SKM-1 treated with dmso at 0.1 percent for 144 hours (cell line): ENCODE data around the gene ASB4.
"Not testable (repeated sequence)": the region's sequence is repeated elsewhere in the genome, so short reads cannot be mapped to it uniquely, and the experiment has no call there.

Experiments used
- DNase-seq: peaks from one replicate; lab custom pipeline; 2025; ENCODE audit not compliant: unreplicated experiment; lab: John Stamatoyannopoulos, UW

ASB4 gene

DNA sequence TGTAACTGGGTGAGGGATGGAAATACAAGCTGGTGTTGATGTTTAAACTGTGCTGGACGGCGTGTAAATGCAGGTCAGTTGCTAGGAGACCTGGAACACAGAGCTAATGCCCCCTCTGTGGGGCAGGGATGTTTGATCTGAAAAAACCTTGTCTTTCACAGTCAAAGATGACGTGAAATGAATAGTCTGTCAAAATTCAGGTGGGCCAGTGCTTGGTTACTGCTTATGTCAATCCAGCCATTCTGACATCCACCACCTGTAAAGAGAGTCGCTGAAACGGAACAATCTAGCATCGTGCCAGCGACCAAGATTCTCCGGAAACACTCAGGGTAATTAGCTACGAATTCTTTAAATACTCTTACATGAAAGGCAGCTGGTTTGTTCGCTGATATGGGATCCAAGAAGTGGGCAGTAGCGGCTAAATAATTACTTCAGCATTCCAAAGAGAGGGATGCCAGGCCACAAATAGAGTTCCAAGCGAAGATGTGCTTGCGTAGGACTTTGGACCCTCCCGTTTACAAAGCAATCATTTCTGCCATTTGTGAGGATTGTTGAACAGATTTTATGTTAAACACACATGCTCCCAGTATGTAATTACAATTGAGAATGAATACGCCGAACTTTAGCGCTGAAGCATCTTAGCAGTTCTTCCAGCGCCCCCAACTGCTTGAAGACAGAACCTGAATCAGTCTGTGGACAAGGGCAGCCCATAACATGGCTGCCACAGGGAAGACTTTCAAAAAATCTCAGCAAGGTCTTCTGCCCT, 7.3 kb upstream of the ASB4 start:
- no peak for DNase-seq

DNA sequence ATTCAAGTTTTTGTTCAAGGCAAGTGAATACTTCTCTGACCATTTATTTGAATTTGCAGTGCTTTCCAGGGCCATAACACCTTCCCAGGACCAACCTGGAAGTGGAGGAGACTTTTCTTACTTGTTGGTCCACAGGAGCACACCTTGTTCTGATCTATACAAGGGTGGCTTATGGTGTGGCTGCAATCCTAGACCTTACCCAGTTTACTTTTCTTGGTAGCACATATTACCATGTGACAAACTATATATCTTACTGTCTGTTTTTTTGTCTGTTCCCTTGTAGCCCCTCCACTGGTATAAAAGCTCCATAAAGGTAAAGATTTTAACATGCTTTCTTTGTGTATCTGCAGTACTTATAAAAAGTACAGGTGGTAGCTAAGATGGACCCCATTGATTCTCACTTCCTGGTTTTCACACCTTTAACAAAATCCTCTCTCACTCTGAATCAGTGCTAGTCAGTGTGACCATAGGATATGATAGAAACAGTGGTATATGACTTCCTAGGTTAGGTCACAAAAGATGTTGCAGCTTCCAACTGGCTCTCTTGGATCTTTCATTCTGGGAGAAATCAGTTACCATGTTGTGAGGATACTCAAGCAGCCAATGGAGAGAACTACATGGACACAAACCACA, 5.6 kb upstream of the ASB4 start:
- DNase-seq = no peak

- no peak for DNase-seq
These were observed 4.2 kb upstream of the ASB4 start for GRCh38 chr7:95481271-95482165.

DNA sequence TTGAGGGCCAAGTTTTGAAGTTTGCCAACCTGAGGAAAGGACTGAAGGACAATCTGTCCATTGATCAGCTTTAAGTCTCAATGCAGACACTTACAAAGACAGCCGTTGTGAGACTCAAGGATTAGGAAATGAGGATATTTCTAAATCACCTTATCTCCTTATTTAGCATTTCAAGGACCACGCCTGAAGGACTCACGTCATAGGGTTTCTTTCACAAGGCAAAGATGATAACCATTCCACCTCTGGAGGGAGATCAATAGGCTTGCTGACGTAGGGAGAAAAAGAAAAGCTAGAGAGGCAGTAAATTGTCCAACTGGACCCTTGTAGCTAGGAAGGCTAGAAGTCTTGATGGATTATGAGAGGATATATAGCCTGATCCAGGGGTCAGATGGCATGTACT, 3.3 kb upstream of the ASB4 start:
- DNase-seq = no peak

- no peak for DNase-seq
These were observed 4.6 kb downstream of the ASB4 start for GRCh38 chr7:95490231-95490762.

DNA sequence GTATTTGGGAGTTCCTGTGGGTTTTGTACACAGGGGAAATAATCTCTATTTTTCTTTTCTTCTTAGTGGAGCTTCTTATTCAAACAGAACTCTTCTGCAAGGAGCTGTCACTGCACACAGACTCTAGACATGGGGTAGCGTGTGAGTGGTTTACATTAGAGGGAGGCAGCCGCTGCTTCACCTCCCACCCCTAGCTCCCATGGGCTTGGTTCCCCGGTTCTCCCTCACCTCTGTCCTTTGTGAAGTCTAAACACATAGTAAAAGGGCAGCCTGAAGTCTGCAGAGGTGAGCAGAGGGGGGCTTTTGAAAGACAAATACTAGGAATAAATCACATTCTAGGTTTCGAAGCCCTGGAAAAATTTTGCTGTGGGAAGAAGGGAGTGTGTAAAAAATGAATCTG, 5.5 kb downstream of the ASB4 start:
- DNase-seq = no peak

- no peak for DNase-seq
These were observed 6.0 kb downstream of the ASB4 start for GRCh38 chr7:95491634-95492314.

- no peak for DNase-seq
These were observed 7.5 kb downstream of the ASB4 start for GRCh38 chr7:95493247-95493646.

GRCh38 chr7:95493844-95494243, 8.1 kb downstream of the ASB4 start:
- DNase-seq = no peak

GRCh38 chr7:95501261-95501832, 15.6 kb downstream of the ASB4 start:
- no peak for DNase-seq

- no peak for DNase-seq
These were observed 16.7 kb downstream of the ASB4 start for GRCh38 chr7:95502403-95502802.

GRCh38 chr7:95503271-95504131, 17.8 kb downstream of the ASB4 start:
- DNase-seq = no peak

GRCh38 chr7:95504132-95504588, 18.4 kb downstream of the ASB4 start:
- not testable (repeated sequence) for DNase-seq

DNA sequence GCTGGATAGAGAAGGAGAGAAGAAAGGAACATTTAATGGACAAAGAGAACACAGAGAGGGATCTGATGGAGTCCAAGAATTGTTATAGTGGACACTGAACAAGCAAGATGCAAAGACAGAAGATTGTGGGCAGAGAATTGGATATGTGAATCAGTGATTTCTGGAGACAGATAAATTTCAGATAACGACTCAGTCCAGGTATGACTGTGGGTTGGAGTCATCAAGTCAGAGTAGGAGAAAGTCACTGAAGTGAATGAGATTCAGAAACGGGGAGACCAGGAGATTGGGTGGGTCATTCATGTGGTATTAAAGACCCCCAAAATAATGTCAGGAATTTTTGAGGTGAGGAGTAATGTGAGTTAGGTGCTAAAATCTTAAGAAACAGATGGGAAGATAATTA, 23.0 kb downstream of the ASB4 start:
- no peak for DNase-seq

GRCh38 chr7:95509199-95509598, 23.5 kb downstream of the ASB4 start:
- DNase-seq = no peak

- peak; percentile 65 for DNase-seq
These were observed 26.0 kb downstream of the ASB4 start for GRCh38 chr7:95511716-95512260.

- no peak for DNase-seq
These were observed 31.7 kb downstream of the ASB4 start for GRCh38 chr7:95517458-95517857.

GRCh38 chr7:95517870-95518269, 32.1 kb downstream of the ASB4 start:
- DNase-seq = no peak

- DNase-seq = no peak
These were observed 34.4 kb downstream of the ASB4 start for GRCh38 chr7:95520136-95520535.
